HCT116 (cell line): ENCODE results near the gene PCDH9. TPM values are rescaled to one million over a fixed set of nuclear protein-coding genes. Genes with fewer than 3 reads are reported as not detected.

ENCODE experiments used
- ATAC-seq: fragments of 200-7000 bp; cut with Tn5 transposase; 2 replicates; pipeline ENCODE4 v1.9.1; 2020; ENCODE audit warnings: mild to moderate bottlenecking, moderate library complexity
- BruUV-seq: library from RNA; stranded (reverse); fragments of 400-500 nt; replicated peaks from 2 replicates; lab custom pipeline; 2021; lab: Mats Ljungman, UMichigan
- CTCF ChIA-PET: fragments of 300-600 bp; sonication (Branson Sonifier 250); formaldehyde crosslinking; loops from one replicate; lab custom pipeline; 2021; ENCODE audit warnings: antibody characterized with exemption; lab: Charles Lee
- POLR2A ChIA-PET: fragments of 300-600, 350-600 bp; sonication (Branson Sonifier 250); formaldehyde crosslinking; loops from one replicate; lab custom pipeline; 2021; ENCODE audit warnings: antibody characterized with exemption; lab: Charles Lee
- RAD21 ChIA-PET, 2 experiments: fragments of 300-600 bp; sonication (Branson Sonifier 250); formaldehyde crosslinking; loops; one replicate each; lab custom pipeline; 2023; ENCODE audit warnings: low total read pairs in 2 of 2; ENCODE audit not compliant: uncharacterized antibody in 2 of 2, unreplicated experiment in 2 of 2, low non-redundant PET in 1 of 2; lab: Charles Lee
- DNase-seq: peaks from one replicate; pipeline ENCODE4 v3.0.0-alpha.2; 2010; ENCODE audit warnings: low read depth, low spot score
- H2AFZ ChIP-seq: fragments of 200-600 bp; shearing (Covaris generic), sonication (generic); 2 replicates; pipeline ENCODE4 v1.6.1; 2017; ENCODE audit warnings: low read depth, mixed run types, mixed read lengths, antibody characterized with exemption, low read length; ENCODE audit not compliant: poor library complexity, severe bottlenecking
- H3K27ac ChIP-seq: 2 replicates; pipeline ENCODE4 v1.5.1; 2012; ENCODE audit warnings: low read depth, low read length
- H3K27me3 ChIP-seq: fragments of 200-600 bp; sonication (generic); 2 replicates; pipeline ENCODE4 v1.6.1; 2016; ENCODE audit warnings: mixed run types, low read length, mixed read lengths; ENCODE audit not compliant: insufficient read depth
- H3K36me3 ChIP-seq, 2 experiments: fragments of 200-500 bp in 1 of 2; fragments of 200-600 bp in 1 of 2; sonication (Bioruptor generic) in 1 of 2; sonication (generic) in 1 of 2; 2 replicates each; pipeline versions ENCODE4 v1.5.1 to v1.6.1; 2014 to 2016; ENCODE audit warnings: low read length in 2 of 2, inconsistent platforms in 1 of 2, mixed read lengths in 1 of 2, mixed run types in 1 of 2; ENCODE audit not compliant: insufficient read depth in 2 of 2, control insufficient read depth in 1 of 2
- H3K4me1 ChIP-seq, 2 experiments: fragments of 200-600 bp in 1 of 2; sonication (generic) in 1 of 2; 2 replicates each; pipeline versions ENCODE4 v1.5.1 to v1.6.1; 2012 to 2017; ENCODE audit warnings: low read length in 2 of 2, inconsistent platforms in 1 of 2, mild to moderate bottlenecking in 1 of 2, mixed read lengths in 1 of 2, mixed run types in 1 of 2, moderate library complexity in 1 of 2; ENCODE audit not compliant: insufficient read depth in 2 of 2, control insufficient read depth in 1 of 2
- H3K4me2 ChIP-seq: fragments of 200-600 bp; sonication (generic); 2 replicates; pipeline ENCODE4 v1.6.1; 2017; ENCODE audit warnings: mixed run types, low read length, mixed read lengths
- H3K4me3 ChIP-seq, 2 experiments: fragments of 200-600 bp in 1 of 2; sonication (generic) in 1 of 2; replicated peaks in 1 of 2; 2 replicates each; pipeline ENCODE4 v1.5.1; 2011 to 2016; ENCODE audit warnings: low read length in 2 of 2, control low read depth in 1 of 2, low read depth in 1 of 2, mild to moderate bottlenecking in 1 of 2, mixed read lengths in 1 of 2, mixed run types in 1 of 2
- H3K79me2 ChIP-seq: fragments of 200-600 bp; sonication (generic); 2 replicates; pipeline ENCODE4 v1.6.1; 2017; ENCODE audit warnings: mild to moderate bottlenecking, mixed run types, low read length, moderate library complexity, mixed read lengths; ENCODE audit not compliant: insufficient read depth
- H3K9ac ChIP-seq: fragments of 200-600 bp; sonication (generic); 2 replicates; pipeline ENCODE4 v1.6.1; 2016; ENCODE audit warnings: low read length, mixed read lengths
- H3K9me2 ChIP-seq: fragments of 200-600 bp; sonication (generic), shearing (Covaris generic); 2 replicates; pipeline ENCODE4 v1.6.1; 2017; ENCODE audit warnings: mixed run types, mild to moderate bottlenecking, moderate library complexity; ENCODE audit not compliant: insufficient read depth
- H3K9me3 ChIP-seq, 2 experiments: fragments of 200-500 bp in 1 of 2; fragments of 200-600 bp in 1 of 2; sonication (Bioruptor generic) in 1 of 2; sonication (generic) in 1 of 2; 2 replicates each; pipeline ENCODE4 v1.6.1; 2014 to 2017; ENCODE audit warnings: low read length in 2 of 2, mixed read lengths in 2 of 2, inconsistent platforms in 1 of 2, low read depth in 1 of 2, mild to moderate bottlenecking in 1 of 2, mixed run types in 1 of 2, moderate library complexity in 1 of 2; ENCODE audit not compliant: control insufficient read depth in 1 of 2, insufficient read depth in 1 of 2
- H4K20me1 ChIP-seq: fragments of 200-600 bp; sonication (generic), shearing (Covaris generic); 2 replicates; pipeline ENCODE4 v1.6.1; 2017; ENCODE audit warnings: mixed run types, mild to moderate bottlenecking, moderate library complexity; ENCODE audit not compliant: insufficient read depth
- CEBPB ChIP-seq: IDR thresholded peaks from 2 replicates; pipeline ENCODE4 v1.6.1; 2012; ENCODE audit warnings: low read depth
- FOSL1 ChIP-seq: IDR thresholded peaks from 2 replicates; pipeline ENCODE4 v1.6.1; 2012; ENCODE audit warnings: low read depth
- JUND ChIP-seq: IDR thresholded peaks from 2 replicates; pipeline ENCODE4 v1.6.1; 2012
- POLR2AphosphoS5 ChIP-seq: IDR thresholded peaks from 2 replicates; pipeline ENCODE4 v1.6.1; 2011; ENCODE audit warnings: mild to moderate bottlenecking, low read depth, low read length, moderate library complexity
- REST ChIP-seq: IDR thresholded peaks from 2 replicates; pipeline ENCODE4 v1.6.1; 2012; ENCODE audit warnings: low read depth
- SP1 ChIP-seq: IDR thresholded peaks from 2 replicates; pipeline ENCODE4 v1.6.1; 2012; ENCODE audit warnings: low read depth
- SRF ChIP-seq: IDR thresholded peaks from 2 replicates; pipeline ENCODE4 v1.6.1; 2012; ENCODE audit warnings: low read depth
- ZFX ChIP-seq: fragments of 450-650 bp; IDR thresholded peaks from 2 replicates; pipeline ENCODE4 v1.6.1; 2017
- ZNF274 ChIP-seq: fragments of 200-500 bp; sonication (Bioruptor generic); IDR thresholded peaks from 2 replicates; pipeline ENCODE4 v1.6.1; 2014; ENCODE audit warnings: mild to moderate bottlenecking, low read depth, low read length, inconsistent platforms
- intact Hi-C: fragments of 100-400 bp; cut with micrococcal nuclease; formaldehyde crosslinking; loops from 2 replicates; pipeline ENCODE4 v1.10.0; 2022
- total RNA-seq: library from RNA; stranded (reverse); gene quantifications from one replicate; pipeline ENCODE4 v1.2.1, GENCODE V29; 2021; ENCODE audit not compliant: unreplicated experiment

The PCDH9 gene
- total RNA-seq, 1 experiment from 2014 or later, result 0.02 TPM

DNA sequence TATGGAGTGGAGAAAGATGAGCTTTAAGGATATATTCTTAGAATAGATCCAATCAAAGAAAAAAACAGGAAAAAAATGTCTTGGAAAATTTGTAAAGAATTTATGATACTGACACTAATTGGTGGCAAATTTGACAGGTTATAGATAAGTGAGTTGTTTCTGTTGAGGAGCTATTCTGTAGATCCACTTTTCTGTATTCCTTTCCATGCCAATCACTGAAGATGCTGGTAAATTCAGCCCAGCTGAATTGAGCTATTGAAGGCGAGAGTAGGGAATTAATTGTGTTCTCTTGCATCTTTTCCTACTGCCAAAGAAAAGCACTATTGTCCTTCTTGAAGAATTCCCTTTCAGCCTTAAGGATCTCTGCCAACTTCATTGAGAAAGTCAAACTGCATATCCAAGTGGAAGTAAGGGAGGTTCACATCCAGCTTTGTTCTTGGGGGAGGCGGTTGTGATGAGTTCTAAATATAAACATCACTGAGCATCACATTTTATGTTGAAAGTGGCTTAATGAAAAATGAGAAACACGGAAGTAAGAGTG is 113.1 kb downstream of the PCDH9 start:
- Histone ChIP-seq H3K4me2 (no peak overlapping the region), H4K20me1 (no peaks in the 10 kb centered on the region), H3K9me2 (no peaks in the 10 kb centered on the region), H3K36me3 (no peaks in the 10 kb centered on the region), H3K9me3 (no peaks in the 10 kb centered on the region), H3K79me2 (no peaks in the 10 kb centered on the region), H3K4me1 (no peaks in the 10 kb centered on the region), H2AFZ (no peak overlapping the region), H3K27me3 (no peaks in the 10 kb centered on the region), H3K9ac (no peak overlapping the region), H3K4me3 (no peak overlapping the region), H3K27ac (no peak overlapping the region)
- DNase-seq (no peak), ATAC-seq (no peak)
- no TSS peak for BruUV-seq
- ChIA-PET CTCF (no interaction called here), RAD21 (no interaction called here), POLR2A (no interaction called here)
- no peak for TF ChIP-seq ZNF274
- TF ChIP-seq FOSL1, result no peak
- TF ChIP-seq JUND, result no peak
- no peak for TF ChIP-seq SP1
- TF ChIP-seq POLR2AphosphoS5, result no peak
- no peak for TF ChIP-seq SRF
- no peak for TF ChIP-seq REST
- no peak for TF ChIP-seq ZFX
- TF ChIP-seq CEBPB, result no peak
- intact Hi-C loops, result no loop called here
